OCI-LY7 (cell line): ENCODE measurements around the gene PITPNM3. TPM values are rescaled to one million over a fixed set of nuclear protein-coding genes. Genes with fewer than 3 reads are reported as not detected.

ENCODE experiments used
- BruUV-seq: library from RNA; stranded (reverse); fragments of 400-500 nt; replicated peaks from 2 replicates; lab custom pipeline; 2021; lab: Mats Ljungman, UMichigan
- CTCF ChIA-PET: fragments of 300-600 bp; sonication (Branson Sonifier 250); formaldehyde crosslinking; loops from one replicate; lab custom pipeline; 2022; ENCODE audit warnings: antibody characterized with exemption; ENCODE audit not compliant: unreplicated experiment; lab: Charles Lee
- POLR2A ChIA-PET: fragments of 300-600 bp; sonication (Branson Sonifier 250); formaldehyde crosslinking; loops from one replicate; lab custom pipeline; 2022; ENCODE audit warnings: antibody characterized with exemption; lab: Charles Lee
- DNase-seq: peaks from one replicate; pipeline ENCODE4 v3.0.0-alpha.2; 2015; ENCODE audit warnings: low spot score
- H2AFZ ChIP-seq: fragments of 200-600 bp; sonication (generic), shearing (Covaris generic); 2 replicates; pipeline ENCODE4 v1.6.1; 2014; ENCODE audit warnings: mild to moderate bottlenecking, antibody characterized with exemption, low read length, moderate library complexity
- H3K27ac ChIP-seq: fragments of 200-600 bp; sonication (generic); 2 replicates; pipeline ENCODE4 v1.5.1; 2014; ENCODE audit warnings: mixed run types, low read depth, mild to moderate bottlenecking, moderate library complexity, low read length, inconsistent platforms; ENCODE audit not compliant: poor library complexity, severe bottlenecking
- H3K36me3 ChIP-seq: fragments of 200-600 bp; sonication (generic); 2 replicates; pipeline ENCODE4 v1.6.1; 2014; ENCODE audit warnings: mild to moderate bottlenecking, antibody characterized with exemption, low read length, moderate library complexity, mixed read lengths; ENCODE audit not compliant: insufficient read depth
- H3K4me1 ChIP-seq: fragments of 200-600 bp; sonication (generic); 2 replicates; pipeline ENCODE4 v1.5.1; 2014; ENCODE audit warnings: mild to moderate bottlenecking, low read length; ENCODE audit not compliant: insufficient read depth, poor library complexity, severe bottlenecking
- H3K4me2 ChIP-seq: fragments of 200-600 bp; sonication (generic); 2 replicates; pipeline ENCODE4 v1.6.1; 2014; ENCODE audit warnings: mild to moderate bottlenecking, low read length
- H3K4me3 ChIP-seq: fragments of 200-600 bp; sonication (generic); 2 replicates; pipeline ENCODE4 v1.5.1; 2014; ENCODE audit warnings: mild to moderate bottlenecking, low read depth, low read length; ENCODE audit not compliant: poor library complexity, severe bottlenecking
- H3K79me2 ChIP-seq: fragments of 200-600 bp; sonication (generic); 2 replicates; pipeline ENCODE4 v1.6.1; 2016; ENCODE audit warnings: low read depth, mild to moderate bottlenecking, low read length, moderate library complexity, mixed read lengths; ENCODE audit not compliant: insufficient read depth
- H3K9me2 ChIP-seq: fragments of 200-600 bp; sonication (generic); 2 replicates; pipeline ENCODE4 v1.6.1; 2016; ENCODE audit warnings: mild to moderate bottlenecking, low read length, mixed read lengths; ENCODE audit not compliant: insufficient read depth
- H3K9me3 ChIP-seq: fragments of 200-600 bp; sonication (generic); 2 replicates; pipeline ENCODE4 v1.6.1; 2014; ENCODE audit warnings: mild to moderate bottlenecking, mixed run types, low read length, mixed read lengths
- H4K20me1 ChIP-seq: fragments of 200-600 bp; sonication (generic); 2 replicates; pipeline ENCODE4 v1.6.1; 2014; ENCODE audit warnings: mild to moderate bottlenecking, antibody characterized with exemption, low read length, moderate library complexity, mixed read lengths; ENCODE audit not compliant: insufficient read depth
- CTCF ChIP-seq: fragments of 200-600 bp; sonication (generic); conservative IDR thresholded peaks from 2 replicates; pipeline ENCODE4 v1.5.1; 2014; ENCODE audit warnings: mild to moderate bottlenecking, antibody characterized with exemption, low read length, moderate library complexity, mixed read lengths
- EZH2phosphoT487 ChIP-seq: fragments of 200-600 bp; sonication (generic); IDR thresholded peaks from 2 replicates; pipeline ENCODE4 v1.6.1; 2018; ENCODE audit warnings: low read depth, borderline replicate concordance, mild to moderate bottlenecking, mixed run types, antibody characterized with exemption, low read length, moderate library complexity, mixed read lengths
- intact Hi-C: fragments of 100-400 bp; cut with micrococcal nuclease; formaldehyde crosslinking; loops from one replicate; pipeline ENCODE4 v1.10.0; 2022; ENCODE audit not compliant: unreplicated experiment
- total RNA-seq, 2 experiments: library from RNA; depleted of rRNA in 1 of 2; stranded (reverse); fragments of >200 nt in 1 of 2; shearing (Covaris generic) in 1 of 2; gene quantifications; 2 replicates each; pipeline ENCODE4 v1.2.3, GENCODE V29; 2014 to 2022

Gene PITPNM3
- total RNA-seq, 2 experiments from 2014 or later: 0.76 to 1.6 TPM

- no peaks in the 10 kb centered on the region for H4K20me1 ChIP-seq
- no peak for TF ChIP-seq CTCF
- no peak for TF ChIP-seq EZH2phosphoT487
- H3K79me2 ChIP-seq: no peaks in the 10 kb centered on the region
- no peak for DNase-seq
- ChIA-PET CTCF (no interaction called here), POLR2A (no interaction called here)
- no peaks in the 10 kb centered on the region for H3K9me3 ChIP-seq
- no peak overlapping the region for H3K27ac ChIP-seq
- intact Hi-C loops: no loop called here
- no peaks in the 10 kb centered on the region for H3K4me1 ChIP-seq
- no peak overlapping the region for H3K4me2 ChIP-seq
- no peak overlapping the region for H2AFZ ChIP-seq
- H3K9me2 ChIP-seq: no peaks in the 10 kb centered on the region
- no peak overlapping the region for H3K4me3 ChIP-seq
- no TSS peak for BruUV-seq
- H3K36me3 ChIP-seq: no peaks in the 10 kb centered on the region
Measured at GRCh38 chr17:6567528-6568183, 11.3 kb upstream of the PITPNM3 start.

- Histone ChIP-seq H3K4me1 (no peaks in the 10 kb centered on the region), H3K4me2 (no peak overlapping the region), H3K4me3 (no peak overlapping the region), H3K79me2 (no peaks in the 10 kb centered on the region), H2AFZ (no peak overlapping the region), H3K27ac (no peak overlapping the region), H4K20me1 (no peaks in the 10 kb centered on the region), H3K9me3 (no peaks in the 10 kb centered on the region), H3K36me3 (no peaks in the 10 kb centered on the region), H3K9me2 (no peaks in the 10 kb centered on the region)
- TF ChIP-seq EZH2phosphoT487: no peak
- TF ChIP-seq CTCF: no peak
- DNase-seq: no peak
- CTCF ChIA-PET: no interaction called here
- intact Hi-C loops: no loop called here
- BruUV-seq: no TSS peak
- POLR2A ChIA-PET: no interaction called here
Measured at GRCh38 chr17:6561446-6561845, 5.1 kb upstream of the PITPNM3 start.

GRCh38 chr17:6560496-6560895 lies 4.1 kb upstream of the PITPNM3 start:
- no peak overlapping the region for H3K4me2 ChIP-seq
- TF ChIP-seq EZH2phosphoT487 (no peak), CTCF (no peak)
- no TSS peak for BruUV-seq

More at GRCh38 chr17:6560496-6560895, 4.1 kb upstream of the PITPNM3 start:
- H4K20me1 ChIP-seq: no peaks in the 10 kb centered on the region
- DNase-seq: no peak
- no peaks in the 10 kb centered on the region for H3K36me3 ChIP-seq
- no peaks in the 10 kb centered on the region for H3K4me1 ChIP-seq
- no peak overlapping the region for H3K27ac ChIP-seq
- no peak overlapping the region for H2AFZ ChIP-seq
- H3K9me2 ChIP-seq: no peaks in the 10 kb centered on the region
- ChIA-PET CTCF (no interaction called here), POLR2A (no interaction called here)
- no peak overlapping the region for H3K4me3 ChIP-seq
- H3K79me2 ChIP-seq: no peaks in the 10 kb centered on the region
- H3K9me3 ChIP-seq: no peaks in the 10 kb centered on the region
- intact Hi-C loops: no loop called here
